Activated CD4-positive, alpha-beta memory T cell treated with anti-CD3 and anti-CD28 coated beads for 36 hours (primary cell): Measurements from ENCODE around the gene TADA2A. TPM values are rescaled to one million over a fixed set of nuclear protein-coding genes. Genes with fewer than 3 reads are reported as not detected.

Source experiments
- CTCF ChIA-PET: fragments of 350-600 bp; sonication (Branson Sonifier 250); formaldehyde crosslinking; loops from one replicate; lab custom pipeline; 2021; ENCODE audit warnings: antibody characterized with exemption, inconsistent platforms; lab: Charles Lee
- POLR2A ChIA-PET: fragments of 350-600 bp; sonication (Branson Sonifier 250); formaldehyde crosslinking; loops from one replicate; lab custom pipeline; 2021; ENCODE audit warnings: antibody characterized with exemption; lab: Charles Lee
- DNase-seq: peaks from one replicate; pipeline ENCODE4 v3.0.0-alpha.2; 2020
- H3K27ac Mint-ChIP-seq: one replicate; pipeline ENCODE4 v1.8.0; 2021; ENCODE audit warnings: mixed read lengths
- H3K27me3 Mint-ChIP-seq: one replicate; pipeline ENCODE4 v1.8.0; 2021; ENCODE audit warnings: mixed read lengths
- H3K36me3 Mint-ChIP-seq: one replicate; pipeline ENCODE4 v1.8.0; 2021; ENCODE audit warnings: mixed read lengths
- H3K4me1 Mint-ChIP-seq: one replicate; pipeline ENCODE4 v1.8.0; 2021; ENCODE audit warnings: low read depth, mixed read lengths
- H3K4me3 Mint-ChIP-seq: one replicate; pipeline ENCODE4 v1.8.0; 2021; ENCODE audit warnings: mild to moderate bottlenecking, mixed read lengths
- H3K9me3 Mint-ChIP-seq: one replicate; pipeline ENCODE4 v1.8.0; 2021; ENCODE audit warnings: mixed read lengths
- intact Hi-C: fragments of 100-400 bp; cut with micrococcal nuclease; formaldehyde crosslinking; loops from one replicate; pipeline ENCODE4 v1.15.1; 2023
- total RNA-seq, 2 experiments: library from RNA; stranded (reverse); gene quantifications; one replicate each; pipeline ENCODE4 v1.2.3, GENCODE V29; 2021

TADA2A gene
- total RNA-seq, 2 experiments from 2014 or later: 35.8 to 36.5 TPM

- Mint-ChIP-seq H3K36me3 (no peaks in the 10 kb centered on the region), H3K4me3 (no peak within 1 kb of the TSS), H3K27me3 (no peaks in the 10 kb centered on the region), H3K9me3 (no peaks in the 10 kb centered on the region), H3K4me1 (peaks cover 6% of the 10 kb centered on the region), H3K27ac (no peak within 1 kb of the TSS)
- DNase-seq: no peak
- intact Hi-C loops: loop anchor here (10.0 kb wide), 1 partner anchor 751 kb away; no protein-coding TSS in a partner anchor
- POLR2A ChIA-PET: interaction anchor here (0.6 kb wide), 1 partner anchor 226 kb away, joined by 3 read pairs; no protein-coding TSS in a partner anchor
- CTCF ChIA-PET: interaction anchor here (0.7 to 3.9 kb wide), 7 partner anchors 12 to 1230 kb away, joined by 4 to 41 read pairs (median 11); no protein-coding TSS in a partner anchor
Observed at GRCh38 chr17:37375706-37376105, 31.0 kb upstream of the TADA2A start, which contains the start of gene C17orf78. TSS of gene C17orf78 (plus strand) at chr17:37375985. CDS start at chr17:37376093, 108 bp downstream.

DNA sequence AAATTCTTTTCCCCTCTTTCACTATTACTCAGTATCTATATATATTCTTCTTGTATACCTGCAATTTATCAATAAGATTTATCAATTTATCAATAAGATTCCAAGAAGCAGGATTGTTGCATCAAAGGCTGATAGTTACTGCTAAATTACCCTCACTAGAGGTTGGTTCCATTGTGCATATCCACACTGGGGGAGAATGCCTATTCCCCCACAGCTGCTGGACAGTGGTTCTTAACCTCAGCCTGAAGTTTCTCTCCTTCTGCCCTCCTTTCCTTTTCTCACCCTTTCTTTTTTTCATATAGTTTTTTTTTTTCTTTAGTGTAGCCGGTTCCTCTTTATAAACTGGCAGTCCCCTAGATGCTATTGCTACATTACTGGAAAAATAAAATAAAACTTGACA is 24.6 kb upstream of the TADA2A start:
- Mint-ChIP-seq H3K27ac (no peak overlapping the region), H3K36me3 (no peaks in the 10 kb centered on the region), H3K4me3 (no peak overlapping the region), H3K4me1 (no peaks in the 10 kb centered on the region), H3K27me3 (no peaks in the 10 kb centered on the region), H3K9me3 (no peaks in the 10 kb centered on the region)
- ChIA-PET POLR2A (no interaction called here), CTCF (interaction anchor here (0.9 kb wide), 1 partner anchor 16 kb away, joined by 3 read pairs; no protein-coding TSS in a partner anchor)
- no peak for DNase-seq
- intact Hi-C loops: no loop called here

GRCh38 chr17:37384560-37385149 is 22.0 kb upstream of the TADA2A start:
- ChIA-PET CTCF (interaction anchor here (1.8 kb wide), 1 partner anchor 14 kb away, joined by 7 read pairs; no protein-coding TSS in a partner anchor), POLR2A (no interaction called here)
- Mint-ChIP-seq H3K4me1 (no peaks in the 10 kb centered on the region), H3K9me3 (no peaks in the 10 kb centered on the region), H3K27ac (no peak overlapping the region), H3K36me3 (no peaks in the 10 kb centered on the region), H3K4me3 (no peak overlapping the region), H3K27me3 (no peaks in the 10 kb centered on the region)
- intact Hi-C loops: no loop called here
- no peak for DNase-seq

DNA sequence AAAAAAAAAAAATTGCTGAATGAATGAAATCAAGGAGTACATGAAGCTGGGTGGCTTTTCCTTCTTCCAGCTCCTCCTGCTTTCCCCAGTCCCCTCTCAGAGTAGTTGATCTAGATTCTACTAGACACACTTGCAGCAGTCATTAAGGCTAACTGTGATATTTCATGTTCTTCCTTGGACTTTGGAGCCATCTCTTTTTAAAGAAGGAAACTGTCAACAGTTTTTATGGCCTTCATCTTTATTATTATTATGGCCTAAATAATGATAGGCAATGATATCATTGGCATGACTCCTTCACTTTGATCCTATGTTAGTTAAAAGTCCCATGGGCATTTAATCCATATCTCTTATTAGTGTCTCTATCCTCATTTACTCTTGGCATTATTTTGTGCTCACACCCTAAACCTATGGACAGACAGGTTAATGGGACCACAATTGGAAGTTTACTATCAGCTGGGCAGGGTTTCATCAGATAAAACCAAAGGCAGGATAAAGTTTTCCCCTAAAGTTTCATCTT is 21.2 kb upstream of the TADA2A start:
- ChIA-PET POLR2A (no interaction called here), CTCF (interaction anchor here (0.6 to 3.4 kb wide), 3 partner anchors 12 to 149 kb away, joined by 3 to 15 read pairs (median 7); no protein-coding TSS in a partner anchor)
- no peaks in the 10 kb centered on the region for H3K9me3 Mint-ChIP-seq
- H3K36me3 Mint-ChIP-seq: no peaks in the 10 kb centered on the region
- H3K27ac Mint-ChIP-seq: no peak overlapping the region
- no peaks in the 10 kb centered on the region for H3K4me1 Mint-ChIP-seq
- DNase-seq: no peak
- no peaks in the 10 kb centered on the region for H3K27me3 Mint-ChIP-seq
- intact Hi-C loops: no loop called here
- H3K4me3 Mint-ChIP-seq: no peak overlapping the region

- intact Hi-C loops: no loop called here
- no peak for DNase-seq
- Mint-ChIP-seq H3K36me3 (no peaks in the 10 kb centered on the region), H3K27me3 (no peaks in the 10 kb centered on the region), H3K9me3 (no peaks in the 10 kb centered on the region), H3K27ac (no peak overlapping the region), H3K4me1 (peaks cover 3% of the 10 kb centered on the region), H3K4me3 (no peak overlapping the region)
- ChIA-PET CTCF (interaction anchor here (0.6 to 3.4 kb wide), 4 partner anchors 11 to 179 kb away, joined by 3 to 15 read pairs (median 5); no protein-coding TSS in a partner anchor), POLR2A (interaction anchor here (0.7 kb wide), 1 partner anchor 13 kb away, joined by 3 read pairs; no protein-coding TSS in a partner anchor)
Observed at GRCh38 chr17:37386462-37386861, 20.2 kb upstream of the TADA2A start.

GRCh38 chr17:37388266-37388665 is 18.4 kb upstream of the TADA2A start:
- POLR2A ChIA-PET: no interaction called here
- Mint-ChIP-seq H3K27me3 (no peaks in the 10 kb centered on the region), H3K4me3 (no peak overlapping the region), H3K27ac (no peak overlapping the region), H3K4me1 (peaks cover 19% of the 10 kb centered on the region), H3K9me3 (no peaks in the 10 kb centered on the region), H3K36me3 (no peaks in the 10 kb centered on the region)
- CTCF ChIA-PET: interaction anchor here (3.4 kb wide), 1 partner anchor 15 kb away, joined by 15 read pairs; no protein-coding TSS in a partner anchor
- intact Hi-C loops: no loop called here
- DNase-seq: no peak

GRCh38 chr17:37389160-37389559 is 17.5 kb upstream of the TADA2A start:
- H3K27ac Mint-ChIP-seq: no peak overlapping the region

GRCh38 chr17:37391146-37391545 is 15.5 kb upstream of the TADA2A start:
- ChIA-PET POLR2A (interaction anchor here (0.6 to 1.3 kb wide), 2 partner anchors 14 to 47 kb away, joined by 5 read pairs; no protein-coding TSS in a partner anchor), CTCF (interaction anchor here (0.7 to 1.4 kb wide), 4 partner anchors 14 to 122 kb away, joined by 3 to 4 read pairs (median 3); no protein-coding TSS in a partner anchor)
- DNase-seq: no peak
- intact Hi-C loops: no loop called here
- Mint-ChIP-seq H3K4me3 (no peak overlapping the region), H3K36me3 (no peaks in the 10 kb centered on the region), H3K27ac (no peak overlapping the region), H3K4me1 (peaks cover 21% of the 10 kb centered on the region), H3K9me3 (no peaks in the 10 kb centered on the region), H3K27me3 (no peaks in the 10 kb centered on the region)

More at GRCh38 chr17:37389160-37389559, 17.5 kb upstream of the TADA2A start:
- Mint-ChIP-seq H3K9me3 (no peaks in the 10 kb centered on the region), H3K4me1 (peaks cover 21% of the 10 kb centered on the region), H3K4me3 (no peak overlapping the region), H3K36me3 (no peaks in the 10 kb centered on the region), H3K27me3 (no peaks in the 10 kb centered on the region)
- CTCF ChIA-PET: interaction anchor here (1.1 kb wide), 1 partner anchor 9 kb away, joined by 5 read pairs; no protein-coding TSS in a partner anchor
- DNase-seq: no peak
- intact Hi-C loops: no loop called here
- POLR2A ChIA-PET: no interaction called here

- POLR2A ChIA-PET: interaction anchor here (0.5 to 1.4 kb wide), 2 partner anchors 15 to 236 kb away, joined by 3 read pairs; no protein-coding TSS in a partner anchor
Observed at GRCh38 chr17:37392024-37392590, 14.6 kb upstream of the TADA2A start.

GRCh38 chr17:37393352-37393751 is 13.3 kb upstream of the TADA2A start:
- CTCF ChIA-PET: interaction anchor here (5.2 kb wide), 1 partner anchor 19 kb away, joined by 41 read pairs; the partner anchor contains the start of gene C17orf78
- no peak overlapping the region for H3K27ac Mint-ChIP-seq
- H3K36me3 Mint-ChIP-seq: no peaks in the 10 kb centered on the region
- H3K4me1 Mint-ChIP-seq: peaks cover 24% of the 10 kb centered on the region
- DNase-seq: no peak
- POLR2A ChIA-PET: interaction anchor here (1.4 kb wide), 1 partner anchor 14 kb away, joined by 3 read pairs; no protein-coding TSS in a partner anchor
- H3K4me3 Mint-ChIP-seq: no peak overlapping the region
- no peaks in the 10 kb centered on the region for H3K9me3 Mint-ChIP-seq
- H3K27me3 Mint-ChIP-seq: no peaks in the 10 kb centered on the region
- intact Hi-C loops: no loop called here

More at GRCh38 chr17:37392024-37392590, 14.6 kb upstream of the TADA2A start:
- no peak overlapping the region for H3K4me3 Mint-ChIP-seq
- CTCF ChIA-PET: interaction anchor here (0.7 to 5.2 kb wide), 4 partner anchors 11 to 788 kb away, joined by 3 to 41 read pairs (median 4); partner anchors contain the start of gene C17orf78
- no peak overlapping the region for H3K27ac Mint-ChIP-seq
- intact Hi-C loops: no loop called here
- H3K36me3 Mint-ChIP-seq: no peaks in the 10 kb centered on the region
- no peak for DNase-seq
- H3K27me3 Mint-ChIP-seq: no peaks in the 10 kb centered on the region
- H3K9me3 Mint-ChIP-seq: no peaks in the 10 kb centered on the region
- peaks cover 21% of the 10 kb centered on the region for H3K4me1 Mint-ChIP-seq

GRCh38 chr17:37399265-37399803 is 7.4 kb upstream of the TADA2A start:
- no peaks in the 10 kb centered on the region for H3K27me3 Mint-ChIP-seq
- H3K36me3 Mint-ChIP-seq: no peaks in the 10 kb centered on the region
- peaks cover 27% of the 10 kb centered on the region for H3K4me1 Mint-ChIP-seq
- no peaks in the 10 kb centered on the region for H3K9me3 Mint-ChIP-seq
- H3K4me3 Mint-ChIP-seq: no peak overlapping the region
- POLR2A ChIA-PET: no interaction called here
- H3K27ac Mint-ChIP-seq: no peak overlapping the region
- intact Hi-C loops: no loop called here
- CTCF ChIA-PET: interaction anchor here (1.7 to 2.8 kb wide), 3 partner anchors 14 to 26 kb away, joined by 7 to 47 read pairs (median 17); no protein-coding TSS in a partner anchor
- no peak for DNase-seq
